T-helper 2 cell (primary cell): ENCODE measurements around the gene LEMD1.
A peak's percentile ranks its signal among the peaks of the same experiment; 100 is the strongest.

ENCODE experiments used
- DNase-seq, 5 experiments: peaks; one replicate each; pipeline versions ENCODE4 v3.0.0 to v3.0.0-alpha.2; 2012 to 2022
- total RNA-seq, 2 donors: gene quantifications; one replicate each; lab custom pipeline; 2026; lab: John Stamatoyannopoulos, UW

LEMD1 gene
- 0 reads per million in 2 donors for total RNA-seq

GRCh38 chr1:205421798-205422197 is at the start of gene LEMD1:
LEMD1 (minus strand) TSS chr1:205422056; CDS start chr1:205420536, 1,520 bp downstream.
- DNase-seq = no peak

GRCh38 chr1:205470131-205470530 is 48.3 kb upstream of the LEMD1 start:
- DNase-seq = no peak

GRCh38 chr1:205466595-205467220 is 44.9 kb upstream of the LEMD1 start:
- no peak for DNase-seq

GRCh38 chr1:205465392-205465791 is 43.5 kb upstream of the LEMD1 start:
- no peak for DNase-seq

GRCh38 chr1:205458777-205459566 is 37.1 kb upstream of the LEMD1 start:
- DNase-seq = peak in 1 of 5 experiments; percentile 38

- DNase-seq = no peak
Measured at GRCh38 chr1:205456868-205457745, 35.3 kb upstream of the LEMD1 start.

GRCh38 chr1:205456383-205456867 is 34.6 kb upstream of the LEMD1 start:
- DNase-seq = no peak

GRCh38 chr1:205455581-205456382 is 33.9 kb upstream of the LEMD1 start, which contains the start of gene BLACAT1:
BLACAT1 (minus strand) TSS chr1:205456045.
- DNase-seq = no peak

GRCh38 chr1:205454903-205455335 is 33.1 kb upstream of the LEMD1 start:
- no peak for DNase-seq

- DNase-seq = no peak
Measured at GRCh38 chr1:205453466-205453865, 31.6 kb upstream of the LEMD1 start.

- no peak for DNase-seq
Measured at GRCh38 chr1:205452933-205453332, 31.1 kb upstream of the LEMD1 start.

GRCh38 chr1:205452364-205452763 is 30.5 kb upstream of the LEMD1 start:
- no peak for DNase-seq

GRCh38 chr1:205451759-205452164 is 29.9 kb upstream of the LEMD1 start:
- no peak for DNase-seq

- DNase-seq = no peak
Measured at GRCh38 chr1:205451202-205451601, 29.3 kb upstream of the LEMD1 start.

- DNase-seq = no peak
Measured at GRCh38 chr1:205450448-205450847, 28.6 kb upstream of the LEMD1 start.

GRCh38 chr1:205449750-205450443 is 28.0 kb upstream of the LEMD1 start:
- no peak for DNase-seq

GRCh38 chr1:205449254-205449749 is 27.4 kb upstream of the LEMD1 start:
- DNase-seq = no peak

GRCh38 chr1:205448540-205449253 is 26.8 kb upstream of the LEMD1 start:
- DNase-seq = no peak

- DNase-seq = no peak
Measured at GRCh38 chr1:205447457-205448341, 25.8 kb upstream of the LEMD1 start.
